Neural progenitor cell (in vitro differentiated cells): ENCODE results near the gene MACO1. TPM values are rescaled to one million over a fixed set of nuclear protein-coding genes. Genes with fewer than 3 reads are reported as not detected.

Source experiments
- DNase-seq: peaks from one replicate; pipeline ENCODE4 v3.0.0-alpha.2; 2016; ENCODE audit warnings: low spot score
- H2AFZ ChIP-seq: fragments of 200-600 bp; sonication (generic); replicated peaks from 2 replicates; pipeline ENCODE4 v1.6.1; 2016; ENCODE audit warnings: antibody characterized with exemption
- H3F3A ChIP-seq: fragments of 200-600 bp; sonication (generic); 2 replicates; pipeline ENCODE4 v1.6.1; 2016; ENCODE audit warnings: antibody characterized with exemption, low read depth
- H3K27ac ChIP-seq: fragments of 200-600 bp; sonication (generic); 2 replicates; pipeline ENCODE4 v1.5.1; 2016; ENCODE audit warnings: mild to moderate bottlenecking
- H3K27me3 ChIP-seq: fragments of 200-600 bp; sonication (generic); 2 replicates; pipeline ENCODE4 v1.6.1; 2016; ENCODE audit warnings: mild to moderate bottlenecking, moderate library complexity
- H3K36me3 ChIP-seq: fragments of 200-600 bp; sonication (generic); 2 replicates; pipeline ENCODE4 v1.5.1; 2016
- H3K4me1 ChIP-seq: fragments of 200-600 bp; sonication (generic); 2 replicates; pipeline ENCODE4 v1.6.1; 2016; ENCODE audit warnings: mixed run types
- H3K4me2 ChIP-seq: fragments of 200-600 bp; sonication (generic); 2 replicates; pipeline ENCODE4 v1.6.1; 2016
- H3K4me3 ChIP-seq: fragments of 200-600 bp; sonication (generic); 2 replicates; pipeline ENCODE4 v1.5.1; 2016
- H3K79me2 ChIP-seq: fragments of 200-600 bp; sonication (generic); 2 replicates; pipeline ENCODE4 v1.6.1; 2016; ENCODE audit warnings: low read depth
- H3K9ac ChIP-seq: fragments of 200-600 bp; sonication (generic); 2 replicates; pipeline ENCODE4 v1.6.1; 2016
- H3K9me3 ChIP-seq: fragments of 200-600 bp; sonication (generic); 2 replicates; pipeline ENCODE4 v1.5.1; 2016; ENCODE audit warnings: low read depth
- H4K20me1 ChIP-seq: fragments of 200-600 bp; sonication (generic); 2 replicates; pipeline ENCODE4 v1.6.1; 2016; ENCODE audit warnings: low read depth
- H3K27ac Mint-ChIP-seq: 3 replicates; pipeline ENCODE4 v1.8.0; 2021; ENCODE audit warnings: mixed read lengths
- H3K27me3 Mint-ChIP-seq: 2 replicates; pipeline ENCODE4 v1.8.0; 2022; ENCODE audit warnings: low read depth, mild to moderate bottlenecking, inconsistent platforms, moderate library complexity, mixed read lengths; ENCODE audit not compliant: insufficient read depth
- H3K36me3 Mint-ChIP-seq: 3 replicates; pipeline ENCODE4 v1.8.0; 2021; ENCODE audit warnings: mixed read lengths
- H3K4me1 Mint-ChIP-seq: 3 replicates; pipeline ENCODE4 v1.8.0; 2021; ENCODE audit warnings: mixed read lengths
- H3K4me3 Mint-ChIP-seq: 3 replicates; pipeline ENCODE4 v1.8.0; 2021; ENCODE audit warnings: mild to moderate bottlenecking, moderate library complexity, mixed read lengths
- H3K9me3 Mint-ChIP-seq: 3 replicates; pipeline ENCODE4 v1.8.0; 2020; ENCODE audit warnings: mixed read lengths
- EZH2 ChIP-seq: fragments of 200-600 bp; sonication (generic); IDR thresholded peaks from 2 replicates; pipeline ENCODE4 v1.6.1; 2017; ENCODE audit warnings: antibody characterized with exemption, mild to moderate bottlenecking, moderate library complexity
- EZH2phosphoT487 ChIP-seq: fragments of 200-600 bp; sonication (generic); IDR thresholded peaks from 2 replicates; pipeline ENCODE4 v1.6.1; 2017; ENCODE audit warnings: antibody characterized with exemption
- total RNA-seq: library from RNA; depleted of rRNA; stranded (reverse); fragments of >200 nt; gene quantifications from 2 replicates; pipeline ENCODE4 v1.2.3, GENCODE V29; 2015; ENCODE audit warnings: low replicate concordance
- TF ChIP-seq, protein P1 (sequence below): fragments of 200-600 bp; sonication (generic); IDR thresholded peaks from 2 replicates; pipeline ENCODE4 v1.5.1; 2017; ENCODE audit warnings: antibody characterized with exemption, mild to moderate bottlenecking

The MACO1 gene
- total RNA-seq, 1 donor from 2014 or later = 17.7 TPM

DNA sequence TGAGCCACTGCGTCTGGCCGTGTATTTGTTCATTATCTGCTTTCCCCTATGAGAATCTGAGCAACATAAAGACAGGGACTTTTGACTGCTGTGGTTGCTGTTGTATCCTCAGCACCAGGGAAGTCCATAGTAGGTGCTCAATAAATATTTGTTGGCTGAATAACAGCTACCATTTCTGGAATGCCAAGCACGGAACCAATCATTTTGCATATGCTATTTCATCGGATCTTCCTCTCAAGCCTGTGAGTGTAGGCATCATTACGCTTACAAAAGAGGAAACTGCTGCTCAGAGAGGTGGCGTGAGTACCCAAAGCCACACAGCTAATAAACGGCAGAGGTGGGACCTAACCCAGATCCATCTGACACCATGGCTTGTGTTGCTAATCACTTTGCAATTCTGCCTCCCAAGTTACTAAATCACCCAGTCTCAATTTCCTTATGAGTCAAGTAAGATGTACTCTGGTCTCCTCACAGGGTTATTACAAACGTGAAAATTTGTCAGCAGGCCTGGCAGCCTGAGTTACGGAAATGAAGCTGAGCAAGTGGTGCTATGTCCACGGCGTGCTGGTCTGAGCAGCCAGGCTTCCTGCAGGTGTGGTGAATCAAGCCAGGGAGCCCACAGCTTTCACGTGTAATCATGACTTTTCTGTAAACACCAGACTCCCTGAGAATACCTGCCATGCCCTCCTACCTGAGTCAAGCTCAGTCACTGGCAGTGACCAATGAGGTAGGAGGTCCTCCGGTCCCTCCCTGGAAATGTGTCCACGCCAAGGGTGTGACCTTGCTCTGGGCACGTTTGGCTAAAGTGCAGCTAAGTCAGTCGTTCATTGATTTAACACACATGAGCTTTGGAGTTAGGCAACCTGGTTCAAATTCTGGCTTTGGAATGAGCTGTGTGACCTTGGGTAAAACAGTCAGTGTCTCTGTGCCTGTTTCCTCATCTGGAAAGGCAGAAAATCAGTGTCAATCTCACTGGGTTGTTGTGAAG lies 5.3 kb upstream of the MACO1 start:
- no peak overlapping the region for H3K4me2 ChIP-seq
- no peaks in the 10 kb centered on the region for H3K79me2 ChIP-seq
- Mint-ChIP-seq H3K4me1 (peaks cover 30% of the 10 kb centered on the region), H3K4me3 (no peak overlapping the region), H3K9me3 (no peaks in the 10 kb centered on the region), H3K36me3 (no peaks in the 10 kb centered on the region), H3K27ac (no peak overlapping the region), H3K27me3 (peaks cover 16% of the 10 kb centered on the region)
- no peaks in the 10 kb centered on the region for H3K4me1 ChIP-seq
- H3K9me3 ChIP-seq = no peaks in the 10 kb centered on the region
- DNase-seq = no peak
- no peak overlapping the region for H3K27ac ChIP-seq
- peaks cover 22% of the 10 kb centered on the region for H3K27me3 ChIP-seq
- TF ChIP-seq EZH2phosphoT487 (no peak), EZH2 (no peak)
- TF ChIP-seq, protein P1, sequence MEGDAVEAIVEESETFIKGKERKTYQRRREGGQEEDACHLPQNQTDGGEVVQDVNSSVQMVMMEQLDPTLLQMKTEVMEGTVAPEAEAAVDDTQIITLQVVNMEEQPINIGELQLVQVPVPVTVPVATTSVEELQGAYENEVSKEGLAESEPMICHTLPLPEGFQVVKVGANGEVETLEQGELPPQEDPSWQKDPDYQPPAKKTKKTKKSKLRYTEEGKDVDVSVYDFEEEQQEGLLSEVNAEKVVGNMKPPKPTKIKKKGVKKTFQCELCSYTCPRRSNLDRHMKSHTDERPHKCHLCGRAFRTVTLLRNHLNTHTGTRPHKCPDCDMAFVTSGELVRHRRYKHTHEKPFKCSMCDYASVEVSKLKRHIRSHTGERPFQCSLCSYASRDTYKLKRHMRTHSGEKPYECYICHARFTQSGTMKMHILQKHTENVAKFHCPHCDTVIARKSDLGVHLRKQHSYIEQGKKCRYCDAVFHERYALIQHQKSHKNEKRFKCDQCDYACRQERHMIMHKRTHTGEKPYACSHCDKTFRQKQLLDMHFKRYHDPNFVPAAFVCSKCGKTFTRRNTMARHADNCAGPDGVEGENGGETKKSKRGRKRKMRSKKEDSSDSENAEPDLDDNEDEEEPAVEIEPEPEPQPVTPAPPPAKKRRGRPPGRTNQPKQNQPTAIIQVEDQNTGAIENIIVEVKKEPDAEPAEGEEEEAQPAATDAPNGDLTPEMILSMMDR = no peak
- H3K36me3 ChIP-seq = no peaks in the 10 kb centered on the region
- H3K9ac ChIP-seq = no peak overlapping the region
- H3F3A ChIP-seq = no peaks in the 10 kb centered on the region
- no peak overlapping the region for H2AFZ ChIP-seq
- no peaks in the 10 kb centered on the region for H4K20me1 ChIP-seq
- no peak overlapping the region for H3K4me3 ChIP-seq

DNA sequence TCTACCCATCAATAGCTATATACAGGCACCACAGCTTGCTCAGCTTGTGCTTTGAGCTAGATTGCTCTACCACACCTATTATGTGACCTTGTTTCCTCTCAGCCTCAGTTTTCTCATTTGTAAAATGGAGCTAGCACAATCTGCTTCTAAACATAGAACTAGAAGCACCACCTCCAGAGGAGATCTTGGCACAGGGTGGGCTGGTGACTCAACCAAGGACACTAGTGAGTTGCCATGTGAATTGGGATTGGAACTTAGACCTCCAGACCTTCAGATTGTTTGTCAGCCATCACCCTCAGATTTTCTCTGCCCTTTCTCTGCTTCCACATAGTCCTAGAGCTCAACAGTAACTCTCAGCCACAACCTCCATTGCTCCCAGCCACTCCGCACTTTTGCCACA lies 3.0 kb upstream of the MACO1 start:
- Mint-ChIP-seq H3K4me1 (peaks cover 26% of the 10 kb centered on the region), H3K36me3 (no peaks in the 10 kb centered on the region), H3K27me3 (peaks cover 13% of the 10 kb centered on the region), H3K27ac (peak overlapping the region; percentile 75), H3K9me3 (no peaks in the 10 kb centered on the region), H3K4me3 (peak overlapping the region; percentile 42)
- TF ChIP-seq EZH2 (no peak), EZH2phosphoT487 (no peak)
- TF ChIP-seq, protein P1 = no peak
- H3K4me2 ChIP-seq = no peak overlapping the region
- H3K4me1 ChIP-seq = peaks cover 9% of the 10 kb centered on the region
- peaks cover 14% of the 10 kb centered on the region for H4K20me1 ChIP-seq
- no peaks in the 10 kb centered on the region for H3K36me3 ChIP-seq
- H3K9me3 ChIP-seq = no peaks in the 10 kb centered on the region
- no peak overlapping the region for H3K4me3 ChIP-seq
- peaks cover 14% of the 10 kb centered on the region for H3K79me2 ChIP-seq
- no peak for DNase-seq
- no peak overlapping the region for H3K27ac ChIP-seq
- peaks cover 22% of the 10 kb centered on the region for H3K27me3 ChIP-seq
- H3K9ac ChIP-seq = no peak overlapping the region
- no peaks in the 10 kb centered on the region for H3F3A ChIP-seq
- H2AFZ ChIP-seq = no peak overlapping the region

DNA sequence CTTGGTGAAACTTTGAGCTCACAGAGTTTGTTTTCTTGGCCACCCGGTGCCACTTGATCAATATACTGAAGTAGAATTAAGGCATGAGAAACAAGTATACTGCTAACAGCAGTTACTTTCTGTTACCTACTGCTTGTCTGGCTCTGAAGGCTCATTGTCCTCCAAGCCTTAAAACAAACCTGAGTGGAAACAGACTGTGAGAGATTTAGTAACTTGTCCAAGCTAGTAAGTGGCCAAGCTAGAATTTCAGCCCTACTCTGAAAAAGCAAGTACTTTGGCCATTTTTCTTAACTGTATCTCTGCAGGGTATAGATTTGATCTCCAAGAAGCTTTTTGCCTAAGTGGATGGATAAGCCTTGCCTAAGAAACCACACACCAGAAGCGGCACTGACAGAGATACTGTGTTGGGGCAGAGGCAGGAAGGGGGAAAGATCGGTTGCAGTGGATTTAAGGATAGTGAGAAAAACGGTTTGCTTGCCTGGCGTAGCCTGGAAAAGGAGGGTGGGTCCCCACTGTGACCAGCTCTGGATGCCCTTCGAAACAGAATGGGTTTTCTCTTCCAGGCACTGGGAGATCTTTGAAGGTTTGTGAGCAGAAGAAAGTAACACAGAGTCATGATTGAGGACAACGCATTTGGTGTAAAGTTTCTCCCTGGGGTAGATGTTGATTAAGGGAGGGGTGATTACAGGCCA lies 2.1 kb upstream of the MACO1 start:
- H3K4me2 ChIP-seq = no peak overlapping the region
- no peak overlapping the region for H2AFZ ChIP-seq
- peaks cover 23% of the 10 kb centered on the region for H3K79me2 ChIP-seq
- H3K4me1 ChIP-seq = peaks cover 9% of the 10 kb centered on the region
- Mint-ChIP-seq H3K9me3 (no peaks in the 10 kb centered on the region), H3K27me3 (peaks cover 9% of the 10 kb centered on the region), H3K27ac (no peak overlapping the region), H3K4me1 (peaks cover 24% of the 10 kb centered on the region), H3K4me3 (peak overlapping the region; percentile 82), H3K36me3 (no peaks in the 10 kb centered on the region)
- no peaks in the 10 kb centered on the region for H3K9me3 ChIP-seq
- no peak overlapping the region for H3K9ac ChIP-seq
- no peak overlapping the region for H3K27ac ChIP-seq
- no peak overlapping the region for H3K4me3 ChIP-seq
- TF ChIP-seq, protein P1 = no peak
- TF ChIP-seq EZH2phosphoT487 (no peak), EZH2 (no peak)
- H4K20me1 ChIP-seq = peaks cover 22% of the 10 kb centered on the region
- H3K27me3 ChIP-seq = peaks cover 22% of the 10 kb centered on the region
- no peak for DNase-seq
- H3K36me3 ChIP-seq = no peaks in the 10 kb centered on the region
- no peaks in the 10 kb centered on the region for H3F3A ChIP-seq
